ENCODE data around the gene KLHL1. TPM values are rescaled to one million over a fixed set of nuclear protein-coding genes. Genes with fewer than 3 reads are reported as not detected.

KLHL1 gene
- total RNA-seq, 1 experiment from 2014 or later: not detected

GRCh38 chr13:69872321-69873047 is 235.8 kb downstream of the KLHL1 start:
- no peak for DNase-seq (ENCODE audit: low spot score)

- DNase-seq (ENCODE audit: low spot score): no peak
These were observed 241.7 kb downstream of the KLHL1 start for GRCh38 chr13:69866555-69866954.

GRCh38 chr13:69857183-69857821 is 250.9 kb downstream of the KLHL1 start:
- DNase-seq (ENCODE audit: low spot score): peak; percentile 42

- peak; percentile 25 for DNase-seq (ENCODE audit: low spot score)
These were observed 251.9 kb downstream of the KLHL1 start for GRCh38 chr13:69856331-69856730.

GRCh38 chr13:69828527-69828926 is 279.7 kb downstream of the KLHL1 start:
- DNase-seq (ENCODE audit: low spot score): no peak

- DNase-seq (ENCODE audit: low spot score): no peak
These were observed 288.1 kb downstream of the KLHL1 start for GRCh38 chr13:69820180-69820579.

- no peak for DNase-seq (ENCODE audit: low spot score)
These were observed 290.9 kb downstream of the KLHL1 start for GRCh38 chr13:69817333-69817869.

GRCh38 chr13:69809152-69809551 is 299.1 kb downstream of the KLHL1 start:
- DNase-seq (ENCODE audit: low spot score): no peak

GRCh38 chr13:69796256-69796655 is 312.0 kb downstream of the KLHL1 start:
- DNase-seq (ENCODE audit: low spot score): no peak

GRCh38 chr13:69793783-69794453 is 314.3 kb downstream of the KLHL1 start:
- no peak for DNase-seq (ENCODE audit: low spot score)

- no peak for DNase-seq (ENCODE audit: low spot score)
These were observed 331.3 kb downstream of the KLHL1 start for GRCh38 chr13:69776937-69777336.

GRCh38 chr13:69769608-69770007 is 338.6 kb downstream of the KLHL1 start:
- no peak for DNase-seq (ENCODE audit: low spot score)

- no peak for DNase-seq (ENCODE audit: low spot score)
These were observed 346.7 kb downstream of the KLHL1 start for GRCh38 chr13:69761581-69761980.

- DNase-seq (ENCODE audit: low spot score): no peak
These were observed 353.2 kb downstream of the KLHL1 start for GRCh38 chr13:69755101-69755500.

GRCh38 chr13:69751259-69751658 is 357.0 kb downstream of the KLHL1 start:
- no peak for DNase-seq (ENCODE audit: low spot score)

- no peak for DNase-seq (ENCODE audit: low spot score)
These were observed 370.9 kb downstream of the KLHL1 start for GRCh38 chr13:69737129-69737935.

GRCh38 chr13:69721631-69722030 is 386.6 kb downstream of the KLHL1 start:
- DNase-seq (ENCODE audit: low spot score): no peak

GRCh38 chr13:69720278-69720983 is 387.8 kb downstream of the KLHL1 start:
- DNase-seq (ENCODE audit: low spot score): no peak

GRCh38 chr13:69706807-69707206 is 401.4 kb downstream of the KLHL1 start:
- no peak for DNase-seq (ENCODE audit: low spot score)

- peak; percentile 0 for DNase-seq (ENCODE audit: low spot score)
These were observed 403.9 kb downstream of the KLHL1 start for GRCh38 chr13:69704311-69704710.

- no peak for DNase-seq (ENCODE audit: low spot score)
These were observed 417.3 kb downstream of the KLHL1 start for GRCh38 chr13:69690999-69691398.
